ENCODE results near the gene HSDL1.

Gene HSDL1

GRCh38 chr16:84182104-84182503 lies 37.1 kb upstream of the HSDL1 start:
- Histone ChIP-seq H3K27ac (no peak overlapping the region), H3K27me3 (replicated peaks) (no peaks in the 10 kb centered on the region), H3K36me3 (replicated peaks) (peaks cover 43% of the 10 kb centered on the region), H3K4me3 (ENCODE audit: low read depth, low read length) (no peak overlapping the region)
- in situ Hi-C loops (cut with HindIII; ENCODE audit: low pct_ligation_motif_present, low sequenced_read_pairs), result no loop called here
- no peak for DNase-seq
- TF ChIP-seq CTCF (IDR thresholded peaks at IDR 0.05; ENCODE audit: low read depth, low read length, missing control alignments), result no peak

DNA sequence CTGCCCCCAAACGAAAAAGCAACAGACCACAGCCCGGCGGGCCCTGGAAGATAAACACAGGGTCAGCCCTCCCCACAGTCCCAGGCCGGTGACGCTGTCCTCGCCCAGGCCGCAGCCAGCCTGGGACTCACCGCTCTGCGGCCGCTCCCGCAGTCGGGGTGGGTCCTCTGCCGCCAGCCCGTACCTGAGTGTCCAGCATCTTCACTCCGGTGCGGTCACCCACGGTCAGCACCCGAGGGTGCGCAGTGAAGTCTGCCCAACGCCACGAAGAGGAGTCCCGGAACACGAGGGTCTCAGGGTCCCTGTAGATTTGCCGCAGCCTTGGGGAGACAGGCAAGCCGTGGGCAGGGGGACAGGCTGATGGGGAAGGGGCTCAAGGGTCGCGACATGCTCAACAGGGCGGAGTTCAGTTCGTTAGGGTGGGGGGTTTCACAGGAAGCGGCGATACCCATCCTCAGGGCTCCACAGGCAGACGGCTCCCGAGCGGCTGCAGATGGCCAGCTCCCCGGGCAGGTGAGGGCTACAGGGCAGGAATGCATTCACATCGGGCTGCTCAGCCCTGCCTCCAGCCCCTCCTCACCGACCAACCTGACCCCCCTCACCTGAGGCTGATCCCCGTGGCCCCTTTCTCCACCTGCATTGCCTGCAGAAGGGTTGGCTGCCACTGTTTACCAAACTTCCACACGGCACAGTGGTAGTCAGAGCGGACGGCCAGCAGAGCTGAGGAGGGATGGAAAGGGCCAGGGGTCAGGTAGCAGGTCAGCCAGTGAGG lies 36.4 kb upstream of the HSDL1 start:
- no peaks in the 10 kb centered on the region for H3K27me3 ChIP-seq (replicated peaks)
- H3K27ac ChIP-seq, result no peak overlapping the region
- no peak for TF ChIP-seq CTCF (IDR thresholded peaks at IDR 0.05; ENCODE audit: low read depth, low read length, missing control alignments)
- no peak for DNase-seq
- H3K4me3 ChIP-seq (ENCODE audit: low read depth, low read length), result no peak overlapping the region
- peaks cover 43% of the 10 kb centered on the region for H3K36me3 ChIP-seq (replicated peaks)
- in situ Hi-C loops (cut with HindIII; ENCODE audit: low pct_ligation_motif_present, low sequenced_read_pairs), result no loop called here

GRCh38 chr16:84180519-84181140 lies 35.7 kb upstream of the HSDL1 start:
- in situ Hi-C loops (cut with HindIII; ENCODE audit: low pct_ligation_motif_present, low sequenced_read_pairs), result no loop called here
- TF ChIP-seq CTCF (IDR thresholded peaks at IDR 0.05; ENCODE audit: low read depth, low read length, missing control alignments), result no peak
- Histone ChIP-seq H3K27ac (no peak overlapping the region), H3K27me3 (replicated peaks) (no peaks in the 10 kb centered on the region), H3K36me3 (replicated peaks) (peaks cover 43% of the 10 kb centered on the region), H3K4me3 (ENCODE audit: low read depth, low read length) (no peak overlapping the region)
- no peak for DNase-seq

DNA sequence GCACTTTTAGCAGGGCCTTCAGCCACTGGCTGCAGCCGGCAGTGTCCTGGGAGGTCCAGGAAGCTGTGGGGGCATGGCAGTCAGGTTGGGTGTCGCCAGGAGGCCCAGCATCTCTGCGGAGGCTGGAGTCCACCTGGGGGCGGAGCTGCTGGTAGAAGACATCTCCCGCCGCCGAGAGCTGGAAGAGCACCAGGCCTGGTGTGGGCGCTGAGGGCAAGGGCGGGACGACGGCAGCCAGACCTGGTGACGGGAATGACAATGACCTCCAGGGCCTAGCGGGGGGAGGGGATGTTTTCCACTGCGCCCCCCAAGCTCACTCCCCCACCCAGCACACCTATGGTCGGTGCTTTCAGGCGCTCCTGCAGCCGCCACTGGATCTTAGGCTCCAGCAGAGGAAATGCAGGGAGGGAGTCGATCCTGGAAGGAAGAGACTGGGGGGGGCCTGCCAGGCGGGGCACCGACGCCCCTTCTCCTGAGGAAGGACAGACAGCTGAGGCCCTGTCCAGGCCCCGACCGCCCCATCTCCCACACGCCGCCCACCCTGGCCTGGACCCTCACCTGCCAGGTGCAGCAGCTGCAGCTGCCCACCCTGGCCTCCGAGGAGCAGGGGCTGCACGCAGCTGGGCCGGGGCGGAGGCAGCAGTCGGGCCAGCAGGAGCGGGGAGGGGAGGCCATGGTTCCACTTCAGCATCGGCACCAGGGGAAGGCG lies 34.8 kb upstream of the HSDL1 start:
- no peak for DNase-seq
- Histone ChIP-seq H3K36me3 (replicated peaks) (peaks cover 40% of the 10 kb centered on the region), H3K27me3 (replicated peaks) (no peaks in the 10 kb centered on the region), H3K4me3 (ENCODE audit: low read depth, low read length) (no peak overlapping the region), H3K27ac (no peak overlapping the region)
- TF ChIP-seq CTCF (IDR thresholded peaks at IDR 0.05; ENCODE audit: low read depth, low read length, missing control alignments), result no peak
- in situ Hi-C loops (cut with HindIII; ENCODE audit: low pct_ligation_motif_present, low sequenced_read_pairs), result no loop called here

- Histone ChIP-seq H3K27me3 (replicated peaks) (no peaks in the 10 kb centered on the region), H3K27ac (no peak overlapping the region), H3K36me3 (replicated peaks) (peaks cover 36% of the 10 kb centered on the region), H3K4me3 (ENCODE audit: low read depth, low read length) (no peak overlapping the region)
- in situ Hi-C loops (cut with HindIII; ENCODE audit: low pct_ligation_motif_present, low sequenced_read_pairs), result no loop called here
- DNase-seq, result no peak
- no peak for TF ChIP-seq CTCF (IDR thresholded peaks at IDR 0.05; ENCODE audit: low read depth, low read length, missing control alignments)
Observed at GRCh38 chr16:84178892-84179611, 34.1 kb upstream of the HSDL1 start.

Data from brain microvascular endothelial cell (primary cell).